Vagina (tissue), 2 donors: ENCODE measurements around the gene TMEM184B. TPM values are rescaled to one million over a fixed set of nuclear protein-coding genes. Genes with fewer than 3 reads are reported as not detected.

Source experiments
- DNase-seq, 2 donors: peaks; one replicate each; pipeline ENCODE4 v3.0.0-alpha.2; 2017; ENCODE audit errors: extremely low spot score in 2 of 2
- H3K27ac ChIP-seq: fragments of 200-600 bp; sonication (generic); one replicate; pipeline ENCODE4 v1.5.1; 2019
- H3K27me3 ChIP-seq: fragments of 200-600 bp; sonication (generic); one replicate; pipeline ENCODE4 v1.5.1; 2019
- H3K36me3 ChIP-seq, 2 donors: fragments of 200-600 bp; sonication (generic); one replicate each; pipeline ENCODE4 v1.5.1; 2017 to 2019
- H3K4me1 ChIP-seq: fragments of 200-600 bp; sonication (generic); one replicate; pipeline ENCODE4 v1.5.1; 2019
- H3K4me3 ChIP-seq, 2 donors: fragments of 200-600 bp; sonication (generic); 1 replicate in 1 of 2; 2 replicates in 1 of 2; pipeline ENCODE4 v1.5.1; 2016 to 2019
- H3K9me3 ChIP-seq: fragments of 200-600 bp; sonication (generic); one replicate; pipeline ENCODE4 v1.5.1; 2019
- POLR2A ChIP-seq, 2 donors: fragments of 450-650 bp; IDR thresholded peaks; one replicate each; pipeline ENCODE4 v1.6.1; 2017; ENCODE audit warnings: antibody characterized with exemption in 2 of 2, mild to moderate bottlenecking in 2 of 2, moderate library complexity in 2 of 2
- POLR2AphosphoS5 ChIP-seq, 2 donors: sonication (generic); formaldehyde crosslinking; IDR thresholded peaks; one replicate each; pipeline ENCODE4 v1.9.0; 2017; ENCODE audit warnings: antibody characterized with exemption in 2 of 2, mild to moderate bottlenecking in 2 of 2, low read depth in 1 of 2; ENCODE audit not compliant: insufficient read depth in 1 of 2
- intact Hi-C: fragments of 100-400 bp; cut with DNase I; formaldehyde crosslinking; loops from one replicate; pipeline ENCODE4 v1.15.1; 2023
- total RNA-seq: library from RNA; depleted of rRNA; stranded (reverse); fragments of >200 nt; gene quantifications from one replicate; pipeline ENCODE4 v1.2.3, GENCODE V29; 2016
- TF ChIP-seq, protein P1 (sequence below), 3 experiments: fragments of 450-650 bp in 2 of 3; fragments of 200-600 bp in 1 of 3; sonication (generic) in 1 of 3; IDR thresholded peaks; one replicate each; pipeline ENCODE4 v1.5.1; 2017 to 2019; ENCODE audit warnings: antibody characterized with exemption in 3 of 3, mild to moderate bottlenecking in 2 of 3, moderate library complexity in 2 of 3

TMEM184B gene
- total RNA-seq: 50.8 TPM

DNA sequence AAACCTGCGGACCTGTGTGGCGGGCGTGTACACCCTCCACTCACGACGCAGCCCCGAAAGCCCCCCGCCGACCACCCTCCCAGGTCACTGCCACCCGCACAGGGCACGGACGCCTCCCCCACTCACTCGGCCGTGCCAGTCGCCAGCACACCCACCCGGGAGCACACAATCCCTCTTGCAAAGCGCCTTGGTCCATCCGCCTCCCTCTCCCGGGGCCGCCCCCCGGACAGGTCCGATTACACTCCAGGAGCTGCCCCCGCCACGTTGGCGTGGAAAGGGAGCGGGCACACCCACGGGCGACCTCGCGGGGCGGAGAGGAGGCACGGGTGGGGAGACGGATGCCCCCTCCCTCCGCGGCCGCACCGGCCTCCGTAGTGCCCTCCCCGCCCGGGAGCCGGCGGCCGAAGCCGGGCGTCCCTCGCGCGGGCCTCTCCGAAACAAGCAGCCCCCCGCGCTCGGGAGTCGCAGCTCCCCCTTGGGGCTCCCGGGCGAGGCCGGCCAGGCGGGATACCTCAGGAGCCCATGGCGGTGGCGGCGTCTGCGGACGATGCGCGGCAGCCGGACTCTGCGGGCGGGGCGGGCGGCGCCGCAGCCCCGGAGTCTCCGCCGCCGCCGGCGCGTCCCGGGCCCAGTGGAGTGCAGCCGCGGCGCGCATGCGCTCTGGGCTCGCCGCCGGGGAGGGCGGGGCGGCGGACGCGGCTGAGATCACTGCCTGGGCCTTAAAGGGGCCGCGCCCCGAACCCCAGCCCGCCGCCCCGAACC lies at the start of gene TMEM184B:
TSS of gene TMEM184B (minus strand) at position 638 of the 762 bp plus-strand sequence. CDS start 25,049 bp downstream, outside the sequence.
- intact Hi-C loops: loop anchor here (5.0 kb wide), 1 partner anchor 45 kb away; the partner anchor contains the start of gene CSNK1E
- Histone ChIP-seq H3K36me3 (no peaks in the 10 kb centered on the region), H3K27ac (peak within 1 kb of the TSS; percentile 99), H3K9me3 (no peaks in the 10 kb centered on the region), H3K4me3 (peak within 1 kb of the TSS; percentile 75 to 100), H3K27me3 (no peaks in the 10 kb centered on the region), H3K4me1 (peaks cover 56% of the 10 kb centered on the region)
- TF ChIP-seq, protein P1, sequence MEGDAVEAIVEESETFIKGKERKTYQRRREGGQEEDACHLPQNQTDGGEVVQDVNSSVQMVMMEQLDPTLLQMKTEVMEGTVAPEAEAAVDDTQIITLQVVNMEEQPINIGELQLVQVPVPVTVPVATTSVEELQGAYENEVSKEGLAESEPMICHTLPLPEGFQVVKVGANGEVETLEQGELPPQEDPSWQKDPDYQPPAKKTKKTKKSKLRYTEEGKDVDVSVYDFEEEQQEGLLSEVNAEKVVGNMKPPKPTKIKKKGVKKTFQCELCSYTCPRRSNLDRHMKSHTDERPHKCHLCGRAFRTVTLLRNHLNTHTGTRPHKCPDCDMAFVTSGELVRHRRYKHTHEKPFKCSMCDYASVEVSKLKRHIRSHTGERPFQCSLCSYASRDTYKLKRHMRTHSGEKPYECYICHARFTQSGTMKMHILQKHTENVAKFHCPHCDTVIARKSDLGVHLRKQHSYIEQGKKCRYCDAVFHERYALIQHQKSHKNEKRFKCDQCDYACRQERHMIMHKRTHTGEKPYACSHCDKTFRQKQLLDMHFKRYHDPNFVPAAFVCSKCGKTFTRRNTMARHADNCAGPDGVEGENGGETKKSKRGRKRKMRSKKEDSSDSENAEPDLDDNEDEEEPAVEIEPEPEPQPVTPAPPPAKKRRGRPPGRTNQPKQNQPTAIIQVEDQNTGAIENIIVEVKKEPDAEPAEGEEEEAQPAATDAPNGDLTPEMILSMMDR (IDR thresholded peaks at IDR 0.05): no peak
- TF ChIP-seq POLR2AphosphoS5 (IDR thresholded peaks at IDR 0.05; ENCODE audit: insufficient read depth in 1 of 2, low read depth in 1 of 2): peak in 1 of 2 donors; percentile 26
- TF ChIP-seq POLR2A (IDR thresholded peaks at IDR 0.05): peak in 1 of 2 donors; percentile 97
- DNase-seq: no peak

DNA sequence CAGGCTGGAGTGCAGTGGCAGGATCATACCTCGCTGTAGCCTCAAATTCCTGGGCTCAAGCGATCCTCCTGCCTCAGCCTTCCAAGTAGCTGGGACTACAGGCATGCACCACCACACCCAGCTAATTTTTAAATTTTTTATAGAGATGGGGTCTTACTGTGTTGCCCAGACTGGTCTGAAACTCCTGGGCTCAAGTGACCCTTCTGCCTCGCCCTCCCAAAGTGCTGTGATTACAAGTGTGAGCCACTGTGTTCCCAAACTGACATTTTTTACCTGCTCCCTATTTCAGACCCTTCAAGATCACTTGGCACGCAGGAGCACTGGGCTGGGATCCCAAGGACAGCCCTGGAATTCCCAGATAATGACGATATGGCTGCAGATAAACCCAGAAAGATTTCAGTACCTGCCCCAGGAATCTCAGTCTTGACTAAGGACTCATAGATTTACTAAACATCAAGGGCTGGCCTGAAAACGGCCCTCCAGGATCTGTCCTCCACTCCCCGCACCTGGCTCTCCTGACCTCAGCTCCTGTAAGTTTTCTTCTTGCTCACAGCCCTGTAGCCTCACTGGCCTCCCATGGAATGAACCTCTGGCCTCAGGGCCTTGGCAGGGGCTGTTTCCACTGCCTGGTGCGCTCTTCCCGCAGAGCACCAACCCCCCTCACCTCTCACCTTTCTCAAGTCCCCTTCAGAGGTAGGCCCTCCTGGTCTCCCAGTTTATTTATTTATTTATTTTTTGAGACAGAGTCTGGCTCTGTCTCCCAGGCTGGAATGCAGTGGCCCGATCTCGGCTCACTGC lies 48.0 kb upstream of the TMEM184B start:
- Histone ChIP-seq H3K4me3 (no peak overlapping the region), H3K27me3 (no peaks in the 10 kb centered on the region), H3K9me3 (no peaks in the 10 kb centered on the region), H3K27ac (no peak overlapping the region), H3K36me3 (no peaks in the 10 kb centered on the region), H3K4me1 (peaks cover 8% of the 10 kb centered on the region)
- TF ChIP-seq POLR2A (IDR thresholded peaks at IDR 0.05) (no peak), POLR2AphosphoS5 (IDR thresholded peaks at IDR 0.05; ENCODE audit: insufficient read depth in 1 of 2, low read depth in 1 of 2) (no peak)
- TF ChIP-seq, protein P1 (IDR thresholded peaks at IDR 0.05): no peak
- intact Hi-C loops: no loop called here
- DNase-seq: no peak

DNA sequence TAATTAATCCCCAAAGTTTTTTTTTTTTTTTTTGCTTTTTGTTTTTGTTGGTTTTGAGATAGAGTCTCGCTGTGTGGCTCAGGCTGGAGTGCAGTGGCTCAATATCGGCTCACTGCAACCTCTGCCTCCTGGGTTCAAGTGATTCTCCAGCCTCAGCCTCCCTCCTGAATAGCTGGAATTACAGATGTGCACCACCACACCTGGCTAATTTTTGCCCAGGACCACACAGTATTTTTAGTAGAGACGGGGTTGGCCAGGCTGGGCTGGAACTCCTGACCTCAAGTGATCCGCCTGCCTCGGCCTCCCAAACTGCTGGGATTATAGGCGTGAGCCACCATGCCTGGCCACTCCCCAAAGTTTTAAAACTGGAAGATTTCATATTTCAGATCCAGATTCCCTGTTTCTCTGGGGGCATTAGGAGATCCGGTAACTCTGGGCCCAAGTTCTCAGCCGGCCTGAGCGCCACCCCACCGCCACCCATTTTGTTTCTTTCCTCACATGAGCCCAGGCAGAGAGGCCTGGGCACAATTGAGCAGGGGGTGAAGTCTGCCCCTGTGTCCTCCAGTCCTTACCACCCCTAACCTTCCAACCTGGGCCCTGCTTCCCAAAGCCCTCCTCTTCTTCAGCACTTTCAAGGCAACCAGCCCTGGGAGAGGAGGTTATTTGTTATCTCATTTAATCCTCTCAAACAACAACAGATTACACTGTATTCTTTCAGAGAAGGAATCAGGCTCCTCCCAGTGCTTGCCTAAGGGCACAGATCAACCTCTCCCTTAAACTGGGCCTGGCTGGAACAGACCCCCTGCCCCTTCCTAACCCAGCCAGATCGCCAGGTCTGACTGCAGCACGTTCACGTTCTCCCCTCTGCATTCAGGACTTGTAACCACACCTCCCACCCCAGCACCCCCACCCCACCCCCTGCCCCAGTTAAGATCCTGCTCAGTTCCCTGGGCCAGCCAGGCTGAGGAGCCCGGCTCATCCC lies 46.3 kb upstream of the TMEM184B start:
- TF ChIP-seq, protein P1 (IDR thresholded peaks at IDR 0.05): no peak
- intact Hi-C loops: loop anchor here (5.0 kb wide), 1 partner anchor 47 kb away; the partner anchor contains the start of gene TMEM184B
- Histone ChIP-seq H3K9me3 (no peaks in the 10 kb centered on the region), H3K27me3 (no peaks in the 10 kb centered on the region), H3K27ac (peak overlapping the region; percentile 95), H3K4me1 (peaks cover 24% of the 10 kb centered on the region), H3K4me3 (no peak overlapping the region), H3K36me3 (no peaks in the 10 kb centered on the region)
- no peak for DNase-seq

DNA sequence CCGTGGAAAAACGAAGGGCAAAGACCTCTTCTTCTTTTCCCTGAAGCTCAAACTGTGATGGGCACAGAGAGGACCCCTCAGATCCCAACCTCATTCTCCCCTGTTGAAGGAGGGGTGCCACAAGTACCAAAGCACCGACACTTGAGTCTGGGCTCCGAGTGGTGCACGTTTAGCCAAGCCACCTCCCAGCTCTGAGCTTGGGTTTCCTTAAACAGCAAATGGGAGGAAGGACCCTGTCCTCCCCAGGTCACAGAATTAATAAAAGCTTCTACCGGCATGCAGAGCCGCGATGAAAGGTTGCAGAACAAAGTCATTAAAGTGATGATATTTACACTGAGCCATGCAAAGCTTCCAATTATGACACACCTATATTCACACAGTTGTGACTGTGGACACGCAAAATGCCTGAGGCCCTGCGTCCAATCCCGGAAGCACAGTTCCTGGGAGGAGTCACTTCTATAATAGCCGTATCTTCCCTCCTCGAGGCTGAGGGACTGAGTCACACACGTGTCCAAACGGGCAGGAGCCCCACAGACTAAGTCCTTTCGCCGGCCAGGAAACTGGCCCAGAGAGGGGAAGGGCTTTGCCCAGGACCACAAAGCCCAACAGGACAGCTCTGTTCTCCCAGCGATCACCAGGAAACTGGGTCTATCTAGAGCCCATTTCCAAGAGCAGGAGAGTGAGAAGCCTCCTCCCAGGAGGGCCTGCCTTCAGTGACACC lies 45.3 kb upstream of the TMEM184B start:
- TF ChIP-seq POLR2AphosphoS5 (IDR thresholded peaks at IDR 0.05; ENCODE audit: insufficient read depth in 1 of 2, low read depth in 1 of 2) (peak; percentile 71 to 93), POLR2A (IDR thresholded peaks at IDR 0.05) (no peak)
- TF ChIP-seq, protein P1 (IDR thresholded peaks at IDR 0.05): no peak
- Histone ChIP-seq H3K9me3 (no peaks in the 10 kb centered on the region), H3K36me3 (no peaks in the 10 kb centered on the region), H3K4me1 (peaks cover 33% of the 10 kb centered on the region), H3K4me3 (peak overlapping the region; percentile 68 to 83), H3K27ac (peak overlapping the region; percentile 95), H3K27me3 (no peaks in the 10 kb centered on the region)
- DNase-seq: no peak
- intact Hi-C loops: loop anchor here (2.0 to 5.0 kb wide), 2 partner anchors 46 to 115 kb away; partner anchors contain the start of gene TMEM184B
